Mesendoderm (in vitro differentiated cells): ENCODE data around the gene JAG2.

Experiments
- DNase-seq: peaks from one replicate; pipeline ENCODE4 v3.0.0; 2013
- H2AK5ac ChIP-seq: 2 replicates; pipeline ENCODE4 v1.6.1; 2013; ENCODE audit warnings: low read length, inconsistent platforms
- H2BK120ac ChIP-seq: 2 replicates; pipeline ENCODE4 v1.6.1; 2013; ENCODE audit warnings: low read depth, mild to moderate bottlenecking, low read length, moderate library complexity, mixed read lengths
- H2BK15ac ChIP-seq: replicated peaks from 2 replicates; pipeline ENCODE4 v1.6.1; 2013; ENCODE audit warnings: low read depth, mild to moderate bottlenecking, moderate library complexity
- H2BK5ac ChIP-seq: 2 replicates; pipeline ENCODE4 v1.6.1; 2013; ENCODE audit warnings: low read length, inconsistent platforms
- H3K18ac ChIP-seq: 2 replicates; pipeline ENCODE4 v1.6.1; 2013; ENCODE audit warnings: mild to moderate bottlenecking, low read length, mixed read lengths
- H3K23ac ChIP-seq: one replicate; pipeline ENCODE4 v1.6.1; 2013; ENCODE audit warnings: low read length
- H3K27ac ChIP-seq: 2 replicates; pipeline ENCODE4 v1.5.1; 2013; ENCODE audit warnings: low read depth, mild to moderate bottlenecking, inconsistent platforms, low read length, moderate library complexity
- H3K27me3 ChIP-seq: 2 replicates; pipeline ENCODE4 v1.6.1; 2013; ENCODE audit warnings: low read length, control low read depth, mild to moderate bottlenecking, inconsistent platforms; ENCODE audit not compliant: insufficient read depth, poor library complexity
- H3K36me3 ChIP-seq: 2 replicates; pipeline ENCODE4 v1.6.1; 2013; ENCODE audit warnings: low read length, inconsistent platforms; ENCODE audit not compliant: control insufficient read depth, insufficient read depth
- H3K4ac ChIP-seq: one replicate; pipeline ENCODE4 v1.6.1; 2013; ENCODE audit warnings: low read depth, mild to moderate bottlenecking, low read length, moderate library complexity
- H3K4me1 ChIP-seq: 2 replicates; pipeline ENCODE4 v1.6.1; 2013; ENCODE audit warnings: low read depth, low read length, inconsistent platforms; ENCODE audit not compliant: control insufficient read depth
- H3K4me2 ChIP-seq: 2 replicates; pipeline ENCODE4 v1.6.1; 2013; ENCODE audit warnings: low read length
- H3K4me3 ChIP-seq: 2 replicates; pipeline ENCODE4 v1.5.1; 2013; ENCODE audit warnings: mild to moderate bottlenecking, low read length
- H3K56ac ChIP-seq: one replicate; pipeline ENCODE4 v1.6.1; 2013; ENCODE audit warnings: low read length
- H3K79me1 ChIP-seq: 2 replicates; pipeline ENCODE4 v1.6.1; 2013; ENCODE audit warnings: low read length, inconsistent platforms
- H3K79me2 ChIP-seq: 2 replicates; pipeline ENCODE4 v1.6.1; 2013; ENCODE audit warnings: mild to moderate bottlenecking, low read length; ENCODE audit not compliant: control insufficient read depth, insufficient read depth
- H3K9ac ChIP-seq: 2 replicates; pipeline ENCODE4 v1.6.1; 2013; ENCODE audit warnings: low read length, inconsistent platforms
- H4K5ac ChIP-seq: one replicate; pipeline ENCODE4 v1.6.1; 2013; ENCODE audit warnings: low read length
- H4K8ac ChIP-seq: one replicate; pipeline ENCODE4 v1.6.1; 2013; ENCODE audit warnings: low read depth, mild to moderate bottlenecking, control low read depth, low read length, moderate library complexity
- WGBS: extraction: QIAGEN DNeasy Blood & Tissue Kit; methylation state at CpG from one replicate; pipeline ENCODE4 v1.1.7; 2013; ENCODE audit warnings: low lambda C conversion rate, missing lambda C conversion rate; ENCODE audit not compliant: insufficient coverage; ENCODE audit errors: extremely low coverage; 5-methylcytosine and 5-hydroxymethylcytosine counted together

JAG2 gene

GRCh38 chr14:105198588-105198987 lies 30.0 kb upstream of the JAG2 start:
- H3K18ac ChIP-seq: no peak overlapping the region
- peak overlapping the region; percentile 7 for H3K56ac ChIP-seq
- no peak overlapping the region for H3K27ac ChIP-seq
- H4K8ac ChIP-seq: no peak overlapping the region
- no peak overlapping the region for H4K5ac ChIP-seq
- H3K4me3 ChIP-seq: no peak overlapping the region
- peaks cover 7% of the 10 kb centered on the region for H3K4me1 ChIP-seq
- no peak overlapping the region for H3K4me2 ChIP-seq
- H3K27me3 ChIP-seq: no peaks in the 10 kb centered on the region
- H3K36me3 ChIP-seq: no peaks in the 10 kb centered on the region
- H3K9ac ChIP-seq: no peak overlapping the region
- H2BK15ac ChIP-seq: no peak overlapping the region
- H2AK5ac ChIP-seq: no peak overlapping the region
- H2BK5ac ChIP-seq: no peak overlapping the region
- WGBS: no CpG with 5 or more reads among the region's 4 CpGs
- DNase-seq: no peak
- H3K4ac ChIP-seq: no peak overlapping the region
- no peak overlapping the region for H2BK120ac ChIP-seq
- H3K79me2 ChIP-seq: no peaks in the 10 kb centered on the region
- no peaks in the 10 kb centered on the region for H3K79me1 ChIP-seq
- H3K23ac ChIP-seq: no peak overlapping the region

GRCh38 chr14:105197211-105197641 lies 28.6 kb upstream of the JAG2 start:
- Histone ChIP-seq H3K36me3 (no peaks in the 10 kb centered on the region), H2BK120ac (no peak overlapping the region), H3K56ac (no peak overlapping the region), H3K4ac (no peak overlapping the region), H3K4me1 (peaks cover 7% of the 10 kb centered on the region), H3K9ac (no peak overlapping the region), H2AK5ac (no peak overlapping the region), H4K5ac (no peak overlapping the region), H3K79me2 (no peaks in the 10 kb centered on the region), H4K8ac (no peak overlapping the region), H3K79me1 (no peaks in the 10 kb centered on the region), H3K4me3 (no peak overlapping the region), H2BK15ac (no peak overlapping the region), H3K4me2 (no peak overlapping the region), H2BK5ac (no peak overlapping the region), H3K18ac (no peak overlapping the region), H3K27me3 (no peaks in the 10 kb centered on the region), H3K23ac (no peak overlapping the region), H3K27ac (no peak overlapping the region)
- peak; percentile 64 for DNase-seq
- no CpG with 5 or more reads among the region's 15 CpGs for WGBS

- peaks cover 7% of the 10 kb centered on the region for H3K4me1 ChIP-seq
- H3K36me3 ChIP-seq: no peaks in the 10 kb centered on the region
- peak overlapping the region; percentile 14 for H3K4me2 ChIP-seq
- peak overlapping the region; percentile 42 for H3K18ac ChIP-seq
- no peaks in the 10 kb centered on the region for H3K79me2 ChIP-seq
- no peak overlapping the region for H3K4ac ChIP-seq
- H4K5ac ChIP-seq: no peak overlapping the region
- H3K79me1 ChIP-seq: no peaks in the 10 kb centered on the region
- no peak overlapping the region for H2BK15ac ChIP-seq
- no peak overlapping the region for H4K8ac ChIP-seq
- peak overlapping the region; percentile 13 for H3K27ac ChIP-seq
- WGBS: no CpG with 5 or more reads among the region's 58 CpGs
- DNase-seq: peak; percentile 79
- H3K9ac ChIP-seq: peak overlapping the region; percentile 50
- no peak overlapping the region for H2AK5ac ChIP-seq
- H3K23ac ChIP-seq: no peak overlapping the region
- H3K56ac ChIP-seq: peak overlapping the region; percentile 76
- no peak overlapping the region for H2BK5ac ChIP-seq
- H2BK120ac ChIP-seq: no peak overlapping the region
- H3K27me3 ChIP-seq: no peaks in the 10 kb centered on the region
- H3K4me3 ChIP-seq: no peak overlapping the region
Measured at GRCh38 chr14:105196265-105196960, 27.8 kb upstream of the JAG2 start.

GRCh38 chr14:105195522-105196264 lies 27.1 kb upstream of the JAG2 start:
- Histone ChIP-seq H3K23ac (no peak overlapping the region), H3K79me1 (no peaks in the 10 kb centered on the region), H2BK15ac (no peak overlapping the region), H3K9ac (peak overlapping the region; percentile 50), H3K4ac (no peak overlapping the region), H3K4me2 (peak overlapping the region; percentile 14), H3K4me1 (peaks cover 7% of the 10 kb centered on the region), H4K8ac (no peak overlapping the region), H3K27me3 (no peaks in the 10 kb centered on the region), H3K79me2 (no peaks in the 10 kb centered on the region), H2BK5ac (peak overlapping the region; percentile 41), H2AK5ac (peak overlapping the region; percentile 32), H3K18ac (no peak overlapping the region), H2BK120ac (no peak overlapping the region), H3K4me3 (no peak overlapping the region), H4K5ac (no peak overlapping the region), H3K56ac (peak overlapping the region; percentile 76), H3K36me3 (no peaks in the 10 kb centered on the region), H3K27ac (peak overlapping the region; percentile 13)
- WGBS: no CpG with 5 or more reads among the region's 25 CpGs
- DNase-seq: peak; percentile 48

GRCh38 chr14:105195051-105195450 lies 26.5 kb upstream of the JAG2 start:
- Histone ChIP-seq H3K27me3 (no peaks in the 10 kb centered on the region), H3K4me3 (no peak overlapping the region), H2BK5ac (peak overlapping the region; percentile 41), H2AK5ac (peak overlapping the region; percentile 32), H3K79me2 (no peaks in the 10 kb centered on the region), H3K4me2 (no peak overlapping the region), H2BK15ac (no peak overlapping the region), H4K8ac (no peak overlapping the region), H3K79me1 (no peaks in the 10 kb centered on the region), H3K36me3 (no peaks in the 10 kb centered on the region), H3K23ac (no peak overlapping the region), H4K5ac (no peak overlapping the region), H3K4ac (no peak overlapping the region), H3K18ac (no peak overlapping the region), H3K4me1 (peaks cover 7% of the 10 kb centered on the region), H3K9ac (no peak overlapping the region), H3K27ac (no peak overlapping the region), H2BK120ac (no peak overlapping the region), H3K56ac (peak overlapping the region; percentile 67)
- no CpG with 5 or more reads among the region's 10 CpGs for WGBS
- no peak for DNase-seq
